GM19240 (cell line): Measurements from ENCODE around the gene ICAM4.
A peak's percentile ranks its signal among the peaks of the same experiment; 100 is the strongest.

ENCODE experiments used
- DNase-seq: peaks from one replicate; pipeline ENCODE4 v3.0.0; 2011; ENCODE audit warnings: low spot score; ENCODE audit not compliant: insufficient read length

The ICAM4 gene

GRCh38 chr19:10290876-10291553 lies 4.3 kb downstream of the ICAM4 start:
- DNase-seq = no peak

- DNase-seq = no peak
Observed at GRCh38 chr19:10291554-10292205, 4.9 kb downstream of the ICAM4 start.

DNA sequence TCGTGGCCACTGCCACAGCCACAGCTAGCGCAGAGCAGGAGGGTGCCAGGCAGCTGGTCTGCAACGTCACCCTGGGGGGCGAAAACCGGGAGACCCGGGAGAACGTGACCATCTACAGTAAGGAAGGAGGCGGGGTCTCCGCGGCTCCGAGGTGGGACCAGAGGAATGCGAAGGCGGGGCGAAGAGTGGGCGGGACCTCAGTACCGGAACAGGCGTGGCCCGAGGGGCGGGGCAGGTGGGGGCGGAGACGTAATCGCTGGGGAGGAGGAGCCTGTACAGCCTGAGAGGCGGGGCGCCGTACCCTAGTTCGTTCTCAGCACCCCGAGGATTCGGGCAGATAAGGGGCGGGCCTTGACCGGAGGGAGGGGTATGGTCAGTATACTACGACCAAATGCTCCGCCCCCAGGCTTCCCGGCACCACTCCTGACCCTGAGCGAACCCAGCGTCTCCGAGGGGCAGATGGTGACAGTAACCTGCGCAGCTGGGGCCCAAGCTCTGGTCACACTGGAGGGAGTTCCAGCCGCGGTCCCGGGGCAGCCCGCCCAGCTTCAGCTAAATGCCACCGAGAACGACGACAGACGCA lies 5.5 kb downstream of the ICAM4 start:
- peak; percentile 62 for DNase-seq

DNA sequence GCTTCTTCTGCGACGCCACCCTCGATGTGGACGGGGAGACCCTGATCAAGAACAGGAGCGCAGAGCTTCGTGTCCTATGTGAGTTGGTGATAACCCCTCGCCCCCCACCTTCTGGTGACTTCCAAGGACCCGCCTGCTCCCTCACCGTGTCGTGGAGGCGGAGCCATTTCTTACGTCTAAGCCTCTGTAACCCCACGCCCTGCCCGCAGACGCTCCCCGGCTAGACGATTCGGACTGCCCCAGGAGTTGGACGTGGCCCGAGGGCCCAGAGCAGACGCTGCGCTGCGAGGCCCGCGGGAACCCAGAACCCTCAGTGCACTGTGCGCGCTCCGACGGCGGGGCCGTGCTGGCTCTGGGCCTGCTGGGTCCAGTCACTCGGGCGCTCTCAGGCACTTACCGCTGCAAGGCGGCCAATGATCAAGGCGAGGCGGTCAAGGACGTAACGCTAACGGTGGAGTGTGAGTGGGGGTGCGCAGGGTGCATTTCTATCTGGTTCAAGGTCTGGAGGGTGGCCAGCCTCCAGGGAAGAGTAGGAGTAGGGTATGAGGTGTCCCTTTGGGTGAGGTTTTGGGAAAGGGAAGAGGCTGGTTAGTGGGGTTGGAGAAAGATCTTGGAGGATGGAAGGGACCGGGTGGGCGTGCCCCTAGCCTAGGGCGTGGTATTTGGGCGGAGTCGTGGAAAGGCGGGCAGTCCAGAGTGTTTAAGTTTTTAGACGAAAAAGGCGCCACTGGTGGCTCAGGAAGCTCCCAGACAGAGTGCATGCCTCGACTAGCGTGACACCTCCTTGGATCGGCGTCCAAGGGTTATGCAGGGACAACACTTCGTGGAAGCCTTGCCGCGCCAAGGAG lies 6.3 kb downstream of the ICAM4 start:
- no peak for DNase-seq

GRCh38 chr19:10293637-10294367 lies 7.0 kb downstream of the ICAM4 start:
- DNase-seq = no peak

GRCh38 chr19:10294368-10294697 lies 7.6 kb downstream of the ICAM4 start:
- DNase-seq = no peak

- peak; percentile 80 for DNase-seq
Observed at GRCh38 chr19:10295305-10295846, 8.6 kb downstream of the ICAM4 start.

GRCh38 chr19:10295847-10296591 lies 9.3 kb downstream of the ICAM4 start:
- DNase-seq = no peak

DNA sequence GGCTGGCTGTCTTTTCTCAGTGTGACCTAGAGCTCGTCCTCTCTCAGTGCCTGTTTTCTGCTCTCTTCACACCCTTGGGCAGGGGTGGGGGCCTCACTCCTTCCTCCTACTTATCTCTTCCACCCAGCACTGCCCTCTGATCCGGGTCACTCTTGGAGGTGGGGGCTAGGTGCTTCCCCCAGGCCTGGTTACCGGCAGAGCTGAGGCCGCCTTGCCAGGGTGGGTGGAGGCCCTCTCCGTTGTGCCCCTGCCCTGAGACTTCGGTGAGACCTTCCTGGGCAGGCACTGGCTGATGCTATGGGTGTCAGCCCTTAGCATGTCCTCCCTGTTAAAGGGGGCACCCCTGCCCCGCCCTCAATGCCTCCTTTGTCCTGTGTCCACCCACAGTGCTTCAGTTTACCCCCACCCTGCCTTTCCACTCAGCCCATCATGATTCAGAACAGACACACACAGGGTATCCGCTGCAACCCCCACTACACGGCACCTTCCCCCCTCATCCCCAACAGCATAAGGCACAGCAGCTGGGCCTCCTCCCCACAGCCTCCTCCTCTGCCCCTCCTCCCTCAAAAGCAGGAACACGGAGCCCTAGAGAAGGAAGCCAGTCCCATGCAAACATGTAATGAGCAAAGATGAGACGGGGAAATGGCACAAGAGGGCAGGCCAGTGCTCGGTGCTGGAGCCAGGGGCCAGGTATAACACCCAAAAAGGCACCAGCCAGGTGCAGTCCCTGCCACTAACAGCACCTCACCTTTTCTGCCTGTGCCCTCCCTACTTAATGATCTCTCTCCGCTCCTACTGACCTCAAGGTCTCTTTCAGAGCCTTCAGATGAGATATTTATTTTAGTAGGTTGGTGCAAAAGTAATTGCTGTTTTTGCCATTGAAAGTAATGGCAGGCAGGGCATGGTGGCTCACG lies 13.0 kb downstream of the ICAM4 start:
- no peak for DNase-seq

GRCh38 chr19:10305139-10305806 lies 18.5 kb downstream of the ICAM4 start:
- no peak for DNase-seq

DNA sequence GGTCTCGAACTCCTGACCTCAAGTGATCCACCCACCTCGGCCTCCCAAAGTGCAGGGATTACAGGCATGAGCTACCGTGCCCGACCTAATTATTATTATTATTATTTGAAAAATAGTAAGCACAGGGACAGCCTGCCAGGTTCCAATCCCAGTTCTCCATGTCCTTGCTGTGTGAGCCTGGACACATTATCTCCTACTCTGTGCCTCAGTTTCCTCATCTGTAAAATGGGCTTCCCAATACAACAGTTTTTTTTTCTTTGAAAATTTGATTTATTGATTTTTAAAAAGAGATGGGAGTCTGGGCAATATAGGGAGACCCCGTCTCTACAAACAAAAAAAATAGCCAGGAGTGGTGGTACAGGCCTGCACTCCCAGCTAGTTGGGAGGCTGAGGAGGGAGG lies 19.6 kb downstream of the ICAM4 start:
- DNase-seq = no peak

GRCh38 chr19:10309423-10309822 lies 22.7 kb downstream of the ICAM4 start, which contains the start of gene ZGLP1:
TSS of gene ZGLP1 (minus strand) at chr19:10309815.
- no peak for DNase-seq

- peak; percentile 95 for DNase-seq
Observed at GRCh38 chr19:10315335-10316214, 28.8 kb downstream of the ICAM4 start, which contains the start of gene FDX2. TSS of gene FDX2 (minus strand) at chr19:10316015. CDS start at chr19:10315996, 19 bp downstream.

DNA sequence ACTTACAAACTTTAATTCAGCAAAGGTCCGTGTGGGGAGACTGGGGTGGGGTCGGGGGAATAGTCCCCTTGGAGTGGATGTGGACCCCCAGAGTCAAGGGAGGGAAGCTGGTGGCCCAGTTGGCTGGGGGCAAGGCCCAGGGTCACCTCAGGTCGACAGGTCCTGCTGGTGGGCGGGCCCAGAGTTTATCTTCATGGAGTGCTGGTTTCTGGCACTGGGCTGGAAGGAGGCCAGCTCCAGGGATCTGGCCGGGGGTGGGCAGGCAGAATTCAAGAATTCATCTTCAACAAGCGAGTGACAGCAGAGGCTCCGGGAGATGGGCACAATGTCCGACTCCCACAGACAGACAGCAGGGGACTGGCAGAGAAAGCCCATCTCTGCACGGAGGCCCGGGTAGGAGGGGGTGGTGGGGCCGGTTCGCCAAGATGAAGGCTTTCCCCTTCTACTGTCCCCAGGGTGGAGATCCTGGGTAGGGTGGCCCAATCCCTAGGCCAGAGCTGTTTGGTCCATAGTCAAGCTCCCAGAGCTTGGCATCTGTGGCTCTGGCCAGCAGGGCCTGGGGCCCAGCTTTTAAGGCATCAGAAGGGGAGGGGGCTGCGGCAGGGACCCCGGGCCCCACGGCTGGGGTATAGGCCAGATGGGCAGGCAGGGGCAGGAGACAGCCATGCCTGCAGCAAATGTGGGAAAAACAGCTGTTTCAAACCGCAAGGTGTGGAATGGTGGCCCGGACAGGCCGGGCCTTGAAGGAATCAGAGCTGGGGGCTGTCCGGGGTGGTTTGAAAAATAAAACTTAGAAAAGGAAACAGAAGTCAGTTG lies 29.7 kb downstream of the ICAM4 start:
- no peak for DNase-seq

- DNase-seq = no peak
Observed at GRCh38 chr19:10317045-10317856, 30.5 kb downstream of the ICAM4 start.
